ENCODE measurements around the gene TEX101. TPM values are rescaled to one million over a fixed set of nuclear protein-coding genes. Genes with fewer than 3 reads are reported as not detected.

TEX101 gene
- total RNA-seq, 1 experiment from 2014 or later, result not detected

- Histone ChIP-seq H3K18ac (ENCODE audit: insufficient read length, low read depth, low read length) (no peak overlapping the region), H2BK15ac (ENCODE audit: low read depth, low read length) (no peak overlapping the region), H3K9ac (ENCODE audit: extremely low read depth, insufficient read length, low read length) (no peak overlapping the region), H4K8ac (replicated peaks; ENCODE audit: insufficient read length, low read depth, low read length) (no peak overlapping the region), H2AFZ (ENCODE audit: low read length) (no peak overlapping the region), H3K4me2 (ENCODE audit: insufficient read depth, insufficient read length, low read length) (no peak overlapping the region), H3K4ac (ENCODE audit: low read depth, low read length) (no peak overlapping the region), H3K23ac (ENCODE audit: insufficient read length, low read depth, low read length) (no peak overlapping the region), H2BK20ac (ENCODE audit: low read depth, low read length, poor library complexity, severe bottlenecking) (no peak overlapping the region), H3K4me1 (ENCODE audit: insufficient read depth, low read length) (no peaks in the 10 kb centered on the region; the same call in 1 of the 2 replicates), H3K9me3 (ENCODE audit: control insufficient read depth, low read depth, low read length) (no peaks in the 10 kb centered on the region), H3K79me1 (ENCODE audit: insufficient read depth, low read depth, low read length, poor library complexity, severe bottlenecking) (no peaks in the 10 kb centered on the region), H4K91ac (ENCODE audit: insufficient read length, low read depth, low read length) (no peak overlapping the region), H4K5ac (ENCODE audit: insufficient read length, low read depth, low read length) (no peak overlapping the region), H3K27ac (ENCODE audit: insufficient read length, low read depth, low read length) (no peak overlapping the region), H2BK12ac (ENCODE audit: insufficient read length, low read depth, low read length) (no peak overlapping the region), H3K56ac (ENCODE audit: insufficient read length, low read depth, low read length) (no peak overlapping the region), H3K79me2 (ENCODE audit: insufficient read depth, low read length) (no peaks in the 10 kb centered on the region), H3K14ac (ENCODE audit: insufficient read depth, low read length) (no peak overlapping the region), H3K23me2 (ENCODE audit: insufficient read length, low read depth, low read length, poor library complexity, severe bottlenecking) (no peaks in the 10 kb centered on the region), H4K20me1 (ENCODE audit: control insufficient read depth, insufficient read depth, insufficient read length) (no peaks in the 10 kb centered on the region), H3T11ph (ENCODE audit: low read length) (no peak overlapping the region), H2AK5ac (ENCODE audit: insufficient read length, low read length) (no peak overlapping the region), H2BK5ac (ENCODE audit: insufficient read length, low read length) (no peak overlapping the region), H3K27me3 (ENCODE audit: insufficient read depth, low read length) (no peaks in the 10 kb centered on the region), H2BK120ac (ENCODE audit: low read depth, low read length, poor library complexity, severe bottlenecking) (no peak overlapping the region)
- peaks cover 7 to 30% of the 10 kb centered on the region in 2 experiments; a peak in 4 of 5 replicates for H3K9me3 Mint-ChIP-seq
- peaks cover 6 to 8% of the 10 kb centered on the region in 2 experiments; a peak in 3 of 4 replicates for H3K4me1 Mint-ChIP-seq
- WGBS (ENCODE audit: extremely low coverage, insufficient read length, low lambda C conversion rate), result no CpG with 5 or more reads among the region's 14 CpGs
- TF ChIP-seq CTCF (conservative IDR thresholded peaks at IDR 0.05), result no peak
- no peaks in the 10 kb centered on the region; the same call in 1 of the 2 replicates for H3K27me3 Mint-ChIP-seq (ENCODE audit: low read depth)
- H3K36me3 Mint-ChIP-seq (ENCODE audit: insufficient read depth in 1 of 3, low read depth in 3 of 3), result peaks cover 0 to 5% (median 0%) of the 10 kb centered on the region in 3 experiments; a peak in 3 of 7 replicates
- H3K4me3 Mint-ChIP-seq, result no peak overlapping the region
- no peak for DNase-seq
- no peak overlapping the region for H3K27ac Mint-ChIP-seq
Measured at GRCh38 chr19:43380008-43380407, 34.7 kb upstream of the TEX101 start.

All from H9 (cell line).